Measurements from ENCODE around the gene HCAR1.

GRCh38 chr12:122684297-122684813 lies 46.3 kb downstream of the HCAR1 start:
- TF ChIP-seq, protein P1, sequence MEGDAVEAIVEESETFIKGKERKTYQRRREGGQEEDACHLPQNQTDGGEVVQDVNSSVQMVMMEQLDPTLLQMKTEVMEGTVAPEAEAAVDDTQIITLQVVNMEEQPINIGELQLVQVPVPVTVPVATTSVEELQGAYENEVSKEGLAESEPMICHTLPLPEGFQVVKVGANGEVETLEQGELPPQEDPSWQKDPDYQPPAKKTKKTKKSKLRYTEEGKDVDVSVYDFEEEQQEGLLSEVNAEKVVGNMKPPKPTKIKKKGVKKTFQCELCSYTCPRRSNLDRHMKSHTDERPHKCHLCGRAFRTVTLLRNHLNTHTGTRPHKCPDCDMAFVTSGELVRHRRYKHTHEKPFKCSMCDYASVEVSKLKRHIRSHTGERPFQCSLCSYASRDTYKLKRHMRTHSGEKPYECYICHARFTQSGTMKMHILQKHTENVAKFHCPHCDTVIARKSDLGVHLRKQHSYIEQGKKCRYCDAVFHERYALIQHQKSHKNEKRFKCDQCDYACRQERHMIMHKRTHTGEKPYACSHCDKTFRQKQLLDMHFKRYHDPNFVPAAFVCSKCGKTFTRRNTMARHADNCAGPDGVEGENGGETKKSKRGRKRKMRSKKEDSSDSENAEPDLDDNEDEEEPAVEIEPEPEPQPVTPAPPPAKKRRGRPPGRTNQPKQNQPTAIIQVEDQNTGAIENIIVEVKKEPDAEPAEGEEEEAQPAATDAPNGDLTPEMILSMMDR (IDR thresholded peaks at IDR 0.05), result no peak
- TF ChIP-seq POLR2AphosphoS5 (IDR thresholded peaks at IDR 0.05; ENCODE audit: low read depth, low read length), result no peak
- no peak for TF ChIP-seq TCF7L2 (IDR thresholded peaks at IDR 0.05; ENCODE audit: low read depth, low read length)
- TF ChIP-seq SIN3A (IDR thresholded peaks at IDR 0.05; ENCODE audit: borderline replicate concordance, insufficient read depth, low read depth, low read length), result no peak
- no peak for TF ChIP-seq REST (IDR thresholded peaks at IDR 0.05; ENCODE audit: insufficient read depth in 1 of 2, low read depth in 2 of 2, low read length in 1 of 2)
